Right cardiac atrium (tissue), 5 donors: ENCODE results near the gene FASTKD3. TPM values are rescaled to one million over a fixed set of nuclear protein-coding genes. Genes with fewer than 3 reads are reported as not detected.
"Not testable (repeated sequence)": the region's sequence is repeated elsewhere in the genome, so short reads cannot be mapped to it uniquely, and the experiment has no call there.

Experiments used
- ATAC-seq, 2 donors: fragments of 200-7000 bp; cut with Tn5 transposase; one replicate each; pipeline versions ENCODE4 v1.8.0 to v1.9.1; 2020; ENCODE audit warnings: moderate library complexity in 2 of 2, mild to moderate bottlenecking in 1 of 2
- DNase-seq, 3 donors: peaks; one replicate each; pipeline ENCODE4 v3.0.0-alpha.2; 2020
- H3K27ac ChIP-seq: one replicate; pipeline ENCODE4 v1.5.1; 2013; ENCODE audit warnings: mild to moderate bottlenecking, low read length, control low read depth, moderate library complexity
- H3K27me3 ChIP-seq: one replicate; pipeline ENCODE4 v1.6.1; 2013; ENCODE audit not compliant: control insufficient read depth, insufficient read depth
- H3K4me1 ChIP-seq: one replicate; pipeline ENCODE4 v1.6.1; 2013; ENCODE audit warnings: low read length; ENCODE audit not compliant: control insufficient read depth, insufficient read depth
- H3K4me3 ChIP-seq: one replicate; pipeline ENCODE4 v1.5.1; 2013; ENCODE audit warnings: low read length, control low read depth
- H3K9me3 ChIP-seq: one replicate; pipeline ENCODE4 v1.6.1; 2013; ENCODE audit warnings: low read length; ENCODE audit not compliant: control insufficient read depth
- WGBS: extraction: QIAGEN DNeasy Blood & Tissue Kit; methylation state at CpG from one replicate; pipeline ENCODE4 v1.1.7; 2013; 5-methylcytosine and 5-hydroxymethylcytosine counted together
- intact Hi-C, 4 donors: fragments of 100-400 bp; cut with DNase I; formaldehyde crosslinking; loops; one replicate each; pipeline versions ENCODE4 v1.11.0 to v1.14.0; 2022 to 2023
- long read RNA-seq, 4 donors: library from polyadenylated mRNA; unstranded; transcript quantifications; one replicate each; pipeline ENCODE4 v2.0.0, GENCODE V29; 2020 to 2021
- polyA plus RNA-seq: library from polyadenylated mRNA; stranded (reverse); fragments of 200-250 nt; gene quantifications from one replicate; pipeline ENCODE4 v1.2.3, GENCODE V29; 2013
- total RNA-seq, 4 donors: library from RNA; stranded (reverse); fragmentation: NEBNext Ultra II Directional; extraction: Animal tissue kit (Norgen Biotek cat#: 25700); gene quantifications; one replicate each; pipeline ENCODE4 v1.2.1, GENCODE V29; 2021
- donor health status: healthy with polysubstance abuse.
- donor health status: DM: no; HTN: yes; CAD: no.
- donor health status: DM: no; HTN: no; CAD: no.
- donor health status: DM: no; HTN: yes; CAD: no; lungs with severe emphysema.
- donor health status: DM: yes; HTN: yes; CAD: no.

The FASTKD3 gene
- 1 to 10 TPM; 3.5 to 5.8 (median 4.7) TPM for total RNA-seq
- polyA plus RNA-seq, result 6.2 TPM
- long read RNA-seq, donor 1, partial matches to known transcripts, result 2 of 8 reads
- long read RNA-seq, donor 1, other reads (novel, unspliced or antisense), result 2 of 8 reads
- long read RNA-seq, donor 2, partial matches to known transcripts, result 1 of 5 reads
- long read RNA-seq, donor 2, other reads (novel, unspliced or antisense), result 2 of 5 reads
- long read RNA-seq, donor 3, partial matches to known transcripts, result 5 of 25 reads
- long read RNA-seq, donor 3, other reads (novel, unspliced or antisense), result 14 of 25 reads
- long read RNA-seq, donor 4, partial matches to known transcripts, result 0 of 2 reads
- long read RNA-seq, donor 4, other reads (novel, unspliced or antisense), result 2 of 2 reads

- WGBS, result under 1% methylated on average over 83 of the region's 83 CpGs
- peak; percentile 95 to 98 (median 97) for DNase-seq
- Histone ChIP-seq H3K27ac (peak within 1 kb of the TSS; percentile 19), H3K27me3 (no peaks in the 10 kb centered on the region), H3K4me1 (no peaks in the 10 kb centered on the region), H3K9me3 (peaks cover 2% of the 10 kb centered on the region), H3K4me3 (peak within 1 kb of the TSS; percentile 70)
- intact Hi-C loops, result no loop called here
- ATAC-seq, result peak; percentile 100
These were observed at the start of gene FASTKD3, which contains the start of gene MTRR for GRCh38 chr5:7868773-7869473. FASTKD3 (minus strand) TSS chr5:7869031; CDS start chr5:7868083, 948 bp downstream. MTRR (plus strand) TSS chr5:7869148; CDS start chr5:7870795, 1,647 bp downstream.

GRCh38 chr5:7917130-7918123, 48.6 kb upstream of the FASTKD3 start:
- 61% methylated on average over 5 of the region's 5 CpGs for WGBS
- peaks cover 2% of the 10 kb centered on the region for H3K9me3 ChIP-seq
- H3K4me1 ChIP-seq, result no peaks in the 10 kb centered on the region
- no peaks in the 10 kb centered on the region for H3K27me3 ChIP-seq
- H3K4me3 ChIP-seq, result no peak overlapping the region
- H3K27ac ChIP-seq, result no peak overlapping the region
- DNase-seq, result no peak
- intact Hi-C loops, result no loop called here
- no peak for ATAC-seq

- H3K27me3 ChIP-seq, result no peaks in the 10 kb centered on the region
- intact Hi-C loops, result no loop called here
- no peak for DNase-seq
- no peak overlapping the region for H3K27ac ChIP-seq
- 75% methylated on average over 6 of the region's 6 CpGs for WGBS
- no peaks in the 10 kb centered on the region for H3K4me1 ChIP-seq
- no peak overlapping the region for H3K4me3 ChIP-seq
- no peak for ATAC-seq
- H3K9me3 ChIP-seq, result peaks cover 2% of the 10 kb centered on the region
These were observed 47.5 kb upstream of the FASTKD3 start for GRCh38 chr5:7916171-7916804.

- H3K27ac ChIP-seq, intact Hi-C loops, ATAC-seq, H3K4me3 ChIP-seq, H3K4me1 ChIP-seq, H3K27me3 ChIP-seq, H3K9me3 ChIP-seq, DNase-seq: not testable (repeated sequence)
- WGBS, result 78% methylated on average over 3 of the region's 3 CpGs
These were observed 42.6 kb upstream of the FASTKD3 start for GRCh38 chr5:7911429-7911771.

- H3K9me3 ChIP-seq, result peaks cover 6% of the 10 kb centered on the region
- no peak for ATAC-seq
- whole genome bisulfite sequencing, result 97% methylated on average over 2 of the region's 2 CpGs
These were observed 42.1 kb upstream of the FASTKD3 start for GRCh38 chr5:7910738-7911428.

GRCh38 chr5:7908317-7908716, 39.5 kb upstream of the FASTKD3 start:
- intact Hi-C loops, result no loop called here
- H3K27me3 ChIP-seq, result no peaks in the 10 kb centered on the region

More at GRCh38 chr5:7910738-7911428, 42.1 kb upstream of the FASTKD3 start:
- no peaks in the 10 kb centered on the region for H3K27me3 ChIP-seq
- intact Hi-C loops, result no loop called here
- DNase-seq, result no peak
- no peak overlapping the region for H3K4me3 ChIP-seq
- H3K4me1 ChIP-seq, result no peaks in the 10 kb centered on the region
- H3K27ac ChIP-seq, result no peak overlapping the region

GRCh38 chr5:7907612-7908011, 38.8 kb upstream of the FASTKD3 start:
- WGBS, result 96% methylated on average over 1 of the region's 1 CpG
- Histone ChIP-seq H3K9me3 (peaks cover 4% of the 10 kb centered on the region), H3K4me3 (no peak overlapping the region), H3K4me1 (no peaks in the 10 kb centered on the region), H3K27me3 (no peaks in the 10 kb centered on the region), H3K27ac (no peak overlapping the region)
- ATAC-seq, result no peak
- intact Hi-C loops, result no loop called here
- DNase-seq, result no peak

More at GRCh38 chr5:7908317-7908716, 39.5 kb upstream of the FASTKD3 start:
- Histone ChIP-seq H3K4me3 (no peak overlapping the region), H3K9me3 (peaks cover 4% of the 10 kb centered on the region), H3K27ac (no peak overlapping the region), H3K4me1 (no peaks in the 10 kb centered on the region)
- WGBS, result 100% methylated on average over 1 of the region's 1 CpG
- ATAC-seq, result no peak
- DNase-seq, result no peak

- H3K27ac ChIP-seq, result no peak overlapping the region
These were observed 35.3 kb upstream of the FASTKD3 start for GRCh38 chr5:7904170-7904569.

GRCh38 chr5:7902666-7903625, 34.1 kb upstream of the FASTKD3 start:
- intact Hi-C loops, result no loop called here
- Histone ChIP-seq H3K27me3 (no peaks in the 10 kb centered on the region), H3K4me1 (no peaks in the 10 kb centered on the region), H3K27ac (no peak overlapping the region), H3K4me3 (no peak overlapping the region), H3K9me3 (peaks cover 4% of the 10 kb centered on the region)
- DNase-seq, result no peak
- 84% methylated on average over 9 of the region's 9 CpGs for WGBS
- no peak for ATAC-seq

More at GRCh38 chr5:7904170-7904569, 35.3 kb upstream of the FASTKD3 start:
- DNase-seq (no peak), ATAC-seq (no peak)
- intact Hi-C loops, result no loop called here
- Histone ChIP-seq H3K9me3 (peaks cover 7% of the 10 kb centered on the region), H3K4me1 (no peaks in the 10 kb centered on the region), H3K4me3 (no peak overlapping the region), H3K27me3 (no peaks in the 10 kb centered on the region)
- 91% methylated on average over 2 of the region's 2 CpGs for WGBS
